HG02840 (cell line): ENCODE measurements around the gene JOSD2.

Experiments used
- ATAC-seq: cut with Tn5 transposase; IDR thresholded peaks from one replicate; pipeline ENCODE4 v1.9.1; 2021; ENCODE audit warnings: mild to moderate bottlenecking, moderate library complexity, moderate number of reproducible peaks; ENCODE audit not compliant: unreplicated experiment, low FRiP score

Gene JOSD2

DNA sequence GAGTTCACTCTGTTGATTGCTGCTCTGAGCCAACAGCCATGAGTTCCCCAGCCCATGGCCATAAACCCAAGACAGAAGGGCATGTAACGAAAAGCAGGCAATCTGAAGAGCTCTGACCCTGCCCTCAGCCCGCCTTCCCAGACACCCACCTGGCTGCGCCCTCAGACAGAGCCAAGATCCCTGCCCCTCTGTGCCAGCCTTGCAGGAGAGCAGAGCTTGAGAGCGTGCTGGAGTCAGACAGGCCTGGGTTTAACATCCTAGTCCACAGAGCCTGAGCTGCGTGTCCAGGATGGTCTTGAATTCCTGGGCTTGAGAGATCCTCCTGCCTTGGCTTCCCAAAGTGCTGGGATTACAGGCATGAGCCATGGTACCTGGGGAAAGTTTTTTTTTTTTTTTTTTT lies 53.7 kb downstream of the JOSD2 start:
- ATAC-seq, result no peak
